B cell (primary cell): Measurements from ENCODE around the gene SLC22A12. TPM values are rescaled to one million over a fixed set of nuclear protein-coding genes. Genes with fewer than 3 reads are reported as not detected.

ENCODE experiments used
- polyA plus RNA-seq: library from polyadenylated mRNA; depleted of rRNA; stranded (reverse); fragments of >200 nt; gene quantifications from 2 replicates; pipeline ENCODE4 v1.2.3, GENCODE V29; 2012
- total RNA-seq, 2 donors: library from RNA; stranded (reverse); fragments of 120-200 nt in 1 of 2; gene quantifications; 1 replicate in 1 of 2; 2 replicates in 1 of 2; pipeline versions ENCODE4 v1.2.3 to v1.2.4, GENCODE V29; 2013 to 2022

The SLC22A12 gene
- total and polyA plus RNA-seq, 2 donors (not counting 1 experiment from before 2014, with no cell fraction given): not detected

Other genes with a start within 250 kb of the SLC22A12 start
- gene RPS6KA4, start 232.1 kb upstream of the SLC22A12 start, total RNA-seq: 22.6 and 24.2 TPM in 2 replicates
- 30.4 and 32.5 TPM in 2 replicates for gene RPS6KA4, start 232.1 kb upstream of the SLC22A12 start, polyA plus RNA-seq
- gene SLC22A11, start 35.3 kb upstream of the SLC22A12 start, total RNA-seq: not detected in 2 replicates
- not detected in 2 replicates for gene SLC22A11, start 35.3 kb upstream of the SLC22A12 start, polyA plus RNA-seq
- 0.52 TPM in 1 of 2 replicates, not detected in the other for gene NRXN2, start 132.0 kb downstream of the SLC22A12 start, total RNA-seq
- 0.01 TPM in 1 of 2 replicates, not detected in the other for gene NRXN2, start 132.0 kb downstream of the SLC22A12 start, polyA plus RNA-seq
- gene RASGRP2, start 152.9 kb downstream of the SLC22A12 start, total RNA-seq: 628 and 653 TPM in 2 replicates
- 1,139 and 1,316 TPM in 2 replicates for gene RASGRP2, start 152.9 kb downstream of the SLC22A12 start, polyA plus RNA-seq
- gene PYGM, start 168.8 kb downstream of the SLC22A12 start, total RNA-seq: 9.1 and 9.3 TPM in 2 replicates
- 9.6 and 13.2 TPM in 2 replicates for gene PYGM, start 168.8 kb downstream of the SLC22A12 start, polyA plus RNA-seq
- gene SF1, start 187.3 kb downstream of the SLC22A12 start, total RNA-seq: 914 and 931 TPM in 2 replicates
- 369 and 714 TPM in 2 replicates for gene SF1, start 187.3 kb downstream of the SLC22A12 start, polyA plus RNA-seq
- 118 and 122 TPM in 2 replicates for gene MAP4K2, start 212.0 kb downstream of the SLC22A12 start, total RNA-seq
- gene MAP4K2, start 212.0 kb downstream of the SLC22A12 start, polyA plus RNA-seq: 163 and 165 TPM in 2 replicates
- gene MEN1, start 219.3 kb downstream of the SLC22A12 start, total RNA-seq: 46.3 and 48.2 TPM in 2 replicates
- gene MEN1, start 219.3 kb downstream of the SLC22A12 start, polyA plus RNA-seq: 68.5 and 71.5 TPM in 2 replicates